Pancreas (tissue), 10 donors: ENCODE results near the gene PCYT1B. TPM values are rescaled to one million over a fixed set of nuclear protein-coding genes. Genes with fewer than 3 reads are reported as not detected.

Experiments
- ATAC-seq, 4 donors: fragments of 200-7000 bp; cut with Tn5 transposase; one replicate each; pipeline versions ENCODE4 v1.8.0 to v1.9.1; 2020; ENCODE audit warnings: mild to moderate bottlenecking in 4 of 4, moderate library complexity in 4 of 4
- DNase-seq, 6 donors: peaks; one replicate each; pipeline ENCODE4 v3.0.0-alpha.2; 2020
- FAIRE-seq: peaks from 2 replicates; lab custom pipeline; 2012; peaks lifted over from hg19 to GRCh38; lab: Jason Lieb, UNC
- H3K27ac ChIP-seq, 4 donors: fragments of 200-600 bp; sonication (generic); 1 replicate in 3 of 4; 2 replicates in 1 of 4; pipeline versions ENCODE4 v1.5.0 to v1.8.0; 2020
- H3K27me3 ChIP-seq, 4 donors: fragments of 200-600 bp; one replicate each; pipeline ENCODE4 v1.8.0; 2021
- H3K36me3 ChIP-seq, 3 donors: fragments of 200-600 bp; sonication (generic) in 1 of 3; one replicate each; pipeline versions ENCODE4 v1.5.0 to v1.8.0; 2020 to 2021
- H3K4me1 ChIP-seq, 3 donors: fragments of 200-600 bp; one replicate each; pipeline ENCODE4 v1.8.0; 2021
- H3K4me3 ChIP-seq, 4 donors: fragments of 200-600 bp; sonication (generic) in 2 of 4; one replicate each; pipeline versions ENCODE4 v1.5.0 to v1.8.0; 2020 to 2021
- H3K9me3 ChIP-seq, 4 donors: fragments of 200-600 bp; one replicate each; pipeline ENCODE4 v1.8.0; 2021
- WGBS, 2 donors: extraction: QIAGEN DNeasy Blood & Tissue Kit; methylation state at CpG; one replicate each; pipeline ENCODE4 v1.1.7; 2013; 5-methylcytosine and 5-hydroxymethylcytosine counted together
- intact Hi-C, 3 donors: fragments of 100-400 bp; cut with DNase I; formaldehyde crosslinking; loops; one replicate each; pipeline versions ENCODE4 v1.11.1 to v1.14.2; 2022
- polyA plus RNA-seq, 2 donors: library from polyadenylated mRNA; stranded (reverse); fragments of 200-250 nt; gene quantifications; one replicate each; pipeline ENCODE4 v1.2.3, GENCODE V29; 2013
- total RNA-seq, 6 donors: library from RNA; stranded (reverse); fragmentation: NEBNext Ultra II Directional in 4 of 6; extraction: Animal tissue kit (Norgen Biotek cat#: 25700) in 4 of 6; gene quantifications; one replicate each; pipeline versions ENCODE4 v1.2.1 to v1.2.4, GENCODE V29; 2021 to 2023
- TF ChIP-seq, protein P1 (sequence below), 4 donors: fragments of 200-600 bp; sonication (generic) in 3 of 4; IDR thresholded peaks; one replicate each; pipeline versions ENCODE4 v1.5.0 to v1.8.0; 2021; ENCODE audit warnings: antibody characterized with exemption in 4 of 4
- donor health status: healthy with polysubstance abuse.
- donor health status: DM: no; HTN: no; CAD: no; lungs with moderate emphysema.
- donor health status: DM: no; HTN: no; CAD: no.
- donor health status: control.
- donor health status: control.
- donor health status: Bipolar disorder and iron deficiency.
- donor health status: DM: yes; HTN: yes; CAD: no.
- donor health status: DM: no; HTN: no; CAD: no.
- donor health status: DM: no; HTN: no; CAD: no.
- donor health status: DM: yes; HTN: yes; CAD: no.

Gene PCYT1B
- total and polyA plus RNA-seq, 8 donors = 0.84 to 2.9 (median 1.7) TPM

DNA sequence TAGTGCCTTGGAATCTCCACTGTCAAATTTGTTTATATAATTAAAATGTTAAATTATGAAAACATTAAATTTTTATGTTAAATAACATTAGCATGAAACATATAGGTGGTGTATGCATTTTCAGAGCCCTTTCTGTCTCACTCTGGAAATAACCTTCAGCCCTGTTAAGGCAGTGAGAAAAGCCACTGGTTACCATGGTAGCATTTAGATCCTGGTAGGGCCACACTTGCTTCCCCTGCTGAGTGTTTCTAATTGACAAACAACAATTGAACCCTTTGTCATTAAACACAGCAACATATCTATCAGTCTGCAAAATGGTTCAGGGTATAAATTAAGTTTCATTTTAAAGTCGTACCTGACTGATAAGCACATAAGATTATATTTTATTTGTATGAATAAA, 118.5 kb downstream of the PCYT1B start:
- ATAC-seq (no peak), FAIRE-seq (no peak), DNase-seq (no peak)
- Histone ChIP-seq H3K4me3 (no peak overlapping the region), H3K36me3 (no peaks in the 10 kb centered on the region), H3K27ac (no peak overlapping the region), H3K27me3 (peaks cover 0 to 7% (median 0%) of the 10 kb centered on the region in 4 donors), H3K9me3 (no peaks in the 10 kb centered on the region), H3K4me1 (no peaks in the 10 kb centered on the region)
- TF ChIP-seq, protein P1, sequence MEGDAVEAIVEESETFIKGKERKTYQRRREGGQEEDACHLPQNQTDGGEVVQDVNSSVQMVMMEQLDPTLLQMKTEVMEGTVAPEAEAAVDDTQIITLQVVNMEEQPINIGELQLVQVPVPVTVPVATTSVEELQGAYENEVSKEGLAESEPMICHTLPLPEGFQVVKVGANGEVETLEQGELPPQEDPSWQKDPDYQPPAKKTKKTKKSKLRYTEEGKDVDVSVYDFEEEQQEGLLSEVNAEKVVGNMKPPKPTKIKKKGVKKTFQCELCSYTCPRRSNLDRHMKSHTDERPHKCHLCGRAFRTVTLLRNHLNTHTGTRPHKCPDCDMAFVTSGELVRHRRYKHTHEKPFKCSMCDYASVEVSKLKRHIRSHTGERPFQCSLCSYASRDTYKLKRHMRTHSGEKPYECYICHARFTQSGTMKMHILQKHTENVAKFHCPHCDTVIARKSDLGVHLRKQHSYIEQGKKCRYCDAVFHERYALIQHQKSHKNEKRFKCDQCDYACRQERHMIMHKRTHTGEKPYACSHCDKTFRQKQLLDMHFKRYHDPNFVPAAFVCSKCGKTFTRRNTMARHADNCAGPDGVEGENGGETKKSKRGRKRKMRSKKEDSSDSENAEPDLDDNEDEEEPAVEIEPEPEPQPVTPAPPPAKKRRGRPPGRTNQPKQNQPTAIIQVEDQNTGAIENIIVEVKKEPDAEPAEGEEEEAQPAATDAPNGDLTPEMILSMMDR (IDR thresholded peaks at IDR 0.05) = no peak
- 43 to 50% methylated on average over 1 of the region's 1 CpG for WGBS, 2 donors
- intact Hi-C loops = no loop called here

DNA sequence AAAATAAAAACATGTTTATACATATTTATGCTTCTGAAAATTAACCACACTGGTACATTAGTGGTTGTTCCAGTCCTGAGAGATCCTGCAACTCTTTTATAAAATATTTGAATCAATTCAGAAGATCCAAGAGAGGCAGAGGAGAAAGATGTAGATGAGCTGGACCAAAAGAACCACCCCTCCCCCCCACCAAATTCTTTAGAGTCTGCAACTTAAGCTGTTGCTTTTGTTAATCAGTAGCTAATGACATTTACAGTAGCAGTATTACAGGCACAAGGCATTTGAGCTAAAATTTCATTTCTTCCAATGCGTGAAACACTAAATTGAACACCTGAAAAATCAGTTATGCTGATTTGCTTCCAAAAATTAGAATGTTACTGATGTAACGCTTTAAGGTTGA, 120.5 kb downstream of the PCYT1B start:
- no peak for DNase-seq
- ATAC-seq = no peak
- Histone ChIP-seq H3K27ac (no peak overlapping the region), H3K27me3 (no peaks in the 10 kb centered on the region), H3K9me3 (no peaks in the 10 kb centered on the region), H3K4me3 (no peak overlapping the region), H3K36me3 (no peaks in the 10 kb centered on the region), H3K4me1 (no peaks in the 10 kb centered on the region)
- TF ChIP-seq, protein P1 (IDR thresholded peaks at IDR 0.05) = no peak
- FAIRE-seq = no peak
- intact Hi-C loops = no loop called here
- WGBS, 2 donors = 70 to 86% methylated on average over 2 of the region's 2 CpGs

DNA sequence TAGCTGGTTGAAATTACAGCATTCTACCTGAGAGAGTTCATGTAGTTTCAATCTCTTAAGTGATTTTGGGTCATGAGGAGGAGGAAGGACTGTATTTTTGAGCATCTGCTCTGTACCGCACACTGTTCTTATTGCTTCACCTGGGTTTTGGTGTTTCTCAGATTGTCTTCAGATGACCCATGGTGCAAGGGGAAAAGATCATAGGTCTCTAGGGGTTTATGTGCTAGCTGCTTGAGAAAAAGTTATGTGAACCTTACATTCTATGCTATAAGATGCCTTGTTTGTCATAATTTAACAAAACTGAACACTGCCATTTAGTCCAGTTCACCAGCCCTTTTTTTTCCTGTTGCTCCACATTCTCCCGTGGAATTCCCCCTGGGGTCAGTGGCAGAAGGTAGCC, 121.7 kb downstream of the PCYT1B start:
- DNase-seq = no peak
- ATAC-seq = no peak
- WGBS, 2 donors = 80 to 94% methylated on average over 2 of the region's 2 CpGs
- Histone ChIP-seq H3K27ac (no peak overlapping the region), H3K27me3 (no peaks in the 10 kb centered on the region), H3K36me3 (no peaks in the 10 kb centered on the region), H3K4me1 (no peaks in the 10 kb centered on the region), H3K4me3 (no peak overlapping the region), H3K9me3 (no peaks in the 10 kb centered on the region)
- FAIRE-seq = no peak
- TF ChIP-seq, protein P1 (IDR thresholded peaks at IDR 0.05) = no peak
- intact Hi-C loops = no loop called here

DNA sequence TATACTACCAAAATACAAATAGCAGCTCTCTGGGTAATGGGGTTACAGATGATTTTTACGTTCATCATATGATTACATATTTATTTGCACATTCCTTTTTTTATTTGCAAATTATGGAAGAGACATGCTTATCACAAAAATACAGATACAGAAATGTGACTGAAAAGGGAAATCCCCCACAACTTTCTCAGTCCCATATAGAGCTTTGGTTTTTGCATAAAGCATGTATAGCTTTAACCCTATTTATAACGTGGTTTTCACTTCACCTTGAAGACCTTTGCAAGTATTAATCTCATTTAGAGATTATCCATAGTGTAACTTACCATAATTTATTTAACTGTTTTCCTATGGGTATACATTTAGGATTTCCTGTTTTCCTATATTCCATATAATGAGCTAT, 126.7 kb downstream of the PCYT1B start:
- WGBS, 2 donors = 69 to 89% methylated on average over 2 of the region's 2 CpGs
- DNase-seq = no peak
- ATAC-seq = no peak
- TF ChIP-seq, protein P1 (IDR thresholded peaks at IDR 0.05) = no peak
- Histone ChIP-seq H3K27me3 (peaks cover 0 to 10% (median 0%) of the 10 kb centered on the region in 4 donors), H3K4me1 (no peaks in the 10 kb centered on the region), H3K4me3 (no peak overlapping the region), H3K9me3 (no peaks in the 10 kb centered on the region), H3K36me3 (no peaks in the 10 kb centered on the region), H3K27ac (no peak overlapping the region)
- FAIRE-seq = no peak
- intact Hi-C loops = no loop called here

DNA sequence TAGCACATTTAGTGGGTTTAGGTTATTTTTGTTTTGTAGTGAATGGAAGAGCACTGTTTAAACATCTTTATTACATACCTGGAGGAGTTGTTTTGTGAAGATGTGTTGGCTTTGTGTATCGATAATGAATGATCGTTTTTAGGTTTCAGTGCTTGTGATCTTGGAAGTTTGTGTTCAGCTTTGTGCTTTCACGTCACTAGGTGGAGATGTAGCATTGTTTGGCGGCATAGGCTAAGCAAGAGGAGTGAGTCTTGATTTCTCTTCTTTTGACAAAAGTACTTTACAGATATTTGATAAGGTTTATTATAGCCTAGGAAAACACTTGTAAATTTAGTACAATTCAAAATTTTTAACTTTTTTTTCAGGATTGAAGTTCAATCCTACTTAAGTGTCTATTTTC, 131.7 kb downstream of the PCYT1B start:
- no peaks in the 10 kb centered on the region for H3K36me3 ChIP-seq
- no peak for ATAC-seq
- no peaks in the 10 kb centered on the region for H3K9me3 ChIP-seq
- FAIRE-seq = no peak
- TF ChIP-seq, protein P1 (IDR thresholded peaks at IDR 0.05) = no peak
- DNase-seq = no peak
- no peak overlapping the region for H3K4me3 ChIP-seq
- H3K27ac ChIP-seq = no peak overlapping the region
- H3K4me1 ChIP-seq = no peaks in the 10 kb centered on the region
- peaks cover 0 to 10% (median 0%) of the 10 kb centered on the region in 4 donors for H3K27me3 ChIP-seq
- 54 to 62% methylated on average over 4 of the region's 4 CpGs for WGBS, 2 donors
- intact Hi-C loops = no loop called here
